ENCODE measurements around the gene MIGA2. TPM values are rescaled to one million over a fixed set of nuclear protein-coding genes. Genes with fewer than 3 reads are reported as not detected.

The MIGA2 gene
- total and polyA plus RNA-seq, 2 of the 8 experiments (the other 6 are each of a cell fraction or from before 2014, with no cell fraction given), result 24.6 to 39.0 TPM

- no peak for TF ChIP-seq CEBPB (IDR thresholded peaks at IDR 0.05; ENCODE audit: low read depth, low read length)
- TF ChIP-seq GABPA (IDR thresholded peaks at IDR 0.05; ENCODE audit: borderline replicate concordance, insufficient read depth, low read length), result no peak
- TF ChIP-seq, protein P1, sequence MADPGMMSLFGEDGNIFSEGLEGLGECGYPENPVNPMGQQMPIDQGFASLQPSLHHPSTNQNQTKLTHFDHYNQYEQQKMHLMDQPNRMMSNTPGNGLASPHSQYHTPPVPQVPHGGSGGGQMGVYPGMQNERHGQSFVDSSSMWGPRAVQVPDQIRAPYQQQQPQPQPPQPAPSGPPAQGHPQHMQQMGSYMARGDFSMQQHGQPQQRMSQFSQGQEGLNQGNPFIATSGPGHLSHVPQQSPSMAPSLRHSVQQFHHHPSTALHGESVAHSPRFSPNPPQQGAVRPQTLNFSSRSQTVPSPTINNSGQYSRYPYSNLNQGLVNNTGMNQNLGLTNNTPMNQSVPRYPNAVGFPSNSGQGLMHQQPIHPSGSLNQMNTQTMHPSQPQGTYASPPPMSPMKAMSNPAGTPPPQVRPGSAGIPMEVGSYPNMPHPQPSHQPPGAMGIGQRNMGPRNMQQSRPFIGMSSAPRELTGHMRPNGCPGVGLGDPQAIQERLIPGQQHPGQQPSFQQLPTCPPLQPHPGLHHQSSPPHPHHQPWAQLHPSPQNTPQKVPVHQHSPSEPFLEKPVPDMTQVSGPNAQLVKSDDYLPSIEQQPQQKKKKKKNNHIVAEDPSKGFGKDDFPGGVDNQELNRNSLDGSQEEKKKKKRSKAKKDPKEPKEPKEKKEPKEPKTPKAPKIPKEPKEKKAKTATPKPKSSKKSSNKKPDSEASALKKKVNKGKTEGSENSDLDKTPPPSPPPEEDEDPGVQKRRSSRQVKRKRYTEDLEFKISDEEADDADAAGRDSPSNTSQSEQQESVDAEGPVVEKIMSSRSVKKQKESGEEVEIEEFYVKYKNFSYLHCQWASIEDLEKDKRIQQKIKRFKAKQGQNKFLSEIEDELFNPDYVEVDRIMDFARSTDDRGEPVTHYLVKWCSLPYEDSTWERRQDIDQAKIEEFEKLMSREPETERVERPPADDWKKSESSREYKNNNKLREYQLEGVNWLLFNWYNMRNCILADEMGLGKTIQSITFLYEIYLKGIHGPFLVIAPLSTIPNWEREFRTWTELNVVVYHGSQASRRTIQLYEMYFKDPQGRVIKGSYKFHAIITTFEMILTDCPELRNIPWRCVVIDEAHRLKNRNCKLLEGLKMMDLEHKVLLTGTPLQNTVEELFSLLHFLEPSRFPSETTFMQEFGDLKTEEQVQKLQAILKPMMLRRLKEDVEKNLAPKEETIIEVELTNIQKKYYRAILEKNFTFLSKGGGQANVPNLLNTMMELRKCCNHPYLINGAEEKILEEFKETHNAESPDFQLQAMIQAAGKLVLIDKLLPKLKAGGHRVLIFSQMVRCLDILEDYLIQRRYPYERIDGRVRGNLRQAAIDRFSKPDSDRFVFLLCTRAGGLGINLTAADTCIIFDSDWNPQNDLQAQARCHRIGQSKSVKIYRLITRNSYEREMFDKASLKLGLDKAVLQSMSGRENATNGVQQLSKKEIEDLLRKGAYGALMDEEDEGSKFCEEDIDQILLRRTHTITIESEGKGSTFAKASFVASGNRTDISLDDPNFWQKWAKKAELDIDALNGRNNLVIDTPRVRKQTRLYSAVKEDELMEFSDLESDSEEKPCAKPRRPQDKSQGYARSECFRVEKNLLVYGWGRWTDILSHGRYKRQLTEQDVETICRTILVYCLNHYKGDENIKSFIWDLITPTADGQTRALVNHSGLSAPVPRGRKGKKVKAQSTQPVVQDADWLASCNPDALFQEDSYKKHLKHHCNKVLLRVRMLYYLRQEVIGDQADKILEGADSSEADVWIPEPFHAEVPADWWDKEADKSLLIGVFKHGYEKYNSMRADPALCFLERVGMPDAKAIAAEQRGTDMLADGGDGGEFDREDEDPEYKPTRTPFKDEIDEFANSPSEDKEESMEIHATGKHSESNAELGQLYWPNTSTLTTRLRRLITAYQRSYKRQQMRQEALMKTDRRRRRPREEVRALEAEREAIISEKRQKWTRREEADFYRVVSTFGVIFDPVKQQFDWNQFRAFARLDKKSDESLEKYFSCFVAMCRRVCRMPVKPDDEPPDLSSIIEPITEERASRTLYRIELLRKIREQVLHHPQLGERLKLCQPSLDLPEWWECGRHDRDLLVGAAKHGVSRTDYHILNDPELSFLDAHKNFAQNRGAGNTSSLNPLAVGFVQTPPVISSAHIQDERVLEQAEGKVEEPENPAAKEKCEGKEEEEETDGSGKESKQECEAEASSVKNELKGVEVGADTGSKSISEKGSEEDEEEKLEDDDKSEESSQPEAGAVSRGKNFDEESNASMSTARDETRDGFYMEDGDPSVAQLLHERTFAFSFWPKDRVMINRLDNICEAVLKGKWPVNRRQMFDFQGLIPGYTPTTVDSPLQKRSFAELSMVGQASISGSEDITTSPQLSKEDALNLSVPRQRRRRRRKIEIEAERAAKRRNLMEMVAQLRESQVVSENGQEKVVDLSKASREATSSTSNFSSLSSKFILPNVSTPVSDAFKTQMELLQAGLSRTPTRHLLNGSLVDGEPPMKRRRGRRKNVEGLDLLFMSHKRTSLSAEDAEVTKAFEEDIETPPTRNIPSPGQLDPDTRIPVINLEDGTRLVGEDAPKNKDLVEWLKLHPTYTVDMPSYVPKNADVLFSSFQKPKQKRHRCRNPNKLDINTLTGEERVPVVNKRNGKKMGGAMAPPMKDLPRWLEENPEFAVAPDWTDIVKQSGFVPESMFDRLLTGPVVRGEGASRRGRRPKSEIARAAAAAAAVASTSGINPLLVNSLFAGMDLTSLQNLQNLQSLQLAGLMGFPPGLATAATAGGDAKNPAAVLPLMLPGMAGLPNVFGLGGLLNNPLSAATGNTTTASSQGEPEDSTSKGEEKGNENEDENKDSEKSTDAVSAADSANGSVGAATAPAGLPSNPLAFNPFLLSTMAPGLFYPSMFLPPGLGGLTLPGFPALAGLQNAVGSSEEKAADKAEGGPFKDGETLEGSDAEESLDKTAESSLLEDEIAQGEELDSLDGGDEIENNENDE (IDR thresholded peaks at IDR 0.05; ENCODE audit: insufficient replicate concordance, low read length), result no peak
- no peak for TF ChIP-seq HDAC6 (IDR thresholded peaks at IDR 0.05; ENCODE audit: low read depth, low read length)
- TF ChIP-seq POU5F1 (IDR thresholded peaks at IDR 0.05; ENCODE audit: low read depth, low read length), result no peak
Observed at GRCh38 chr9:129014124-129014523, 22.3 kb upstream of the MIGA2 start (continued).

Data from H1 (cell line).